Measurements from ENCODE around the gene TSHZ3. TPM values are rescaled to one million over a fixed set of nuclear protein-coding genes. Genes with fewer than 3 reads are reported as not detected.

TSHZ3 gene
- total and polyA plus RNA-seq, 8 donors = 0.87 to 14.3 (median 5.9) TPM

GRCh38 chr19:31249217-31249616 is 100.0 kb downstream of the TSHZ3 start:
- 86 to 87% (median 86%) methylated on average over 9 of the region's 9 CpGs for WGBS, 5 donors
- Histone ChIP-seq H3K9me3 (no peaks in the 10 kb centered on the region), H3K27ac (no peak overlapping the region), H3K36me3 (no peaks in the 10 kb centered on the region), H3K4me3 (no peak overlapping the region), H3K4me1 (no peaks in the 10 kb centered on the region), H3K27me3 (peaks cover 0 to 5% (median 0%) of the 10 kb centered on the region in 3 donors)
- TF ChIP-seq POLR2AphosphoS5 (IDR thresholded peaks at IDR 0.05) (no peak), EP300 (IDR thresholded peaks at IDR 0.05) (no peak), POLR2A (IDR thresholded peaks at IDR 0.05) (no peak), CTCF (IDR thresholded peaks at IDR 0.05) (no peak)
- intact Hi-C loops (cut with DNase I; ENCODE audit: low total_unique reads) = no loop called here
- no peak for DNase-seq

GRCh38 chr19:31235806-31236205 is 113.4 kb downstream of the TSHZ3 start:
- no peak for TF ChIP-seq CTCF (IDR thresholded peaks at IDR 0.05)
- TF ChIP-seq EP300 (IDR thresholded peaks at IDR 0.05) = no peak
- no peak for TF ChIP-seq POLR2AphosphoS5 (IDR thresholded peaks at IDR 0.05)
- no peak for TF ChIP-seq POLR2A (IDR thresholded peaks at IDR 0.05)
- intact Hi-C loops (cut with DNase I; ENCODE audit: low total_unique reads) = no loop called here
- WGBS, 5 donors = 36 to 73% (median 58%) methylated on average over 4 of the region's 4 CpGs

GRCh38 chr19:31233295-31233800 is 115.9 kb downstream of the TSHZ3 start:
- H3K4me3 ChIP-seq = no peak overlapping the region
- intact Hi-C loops (cut with DNase I; ENCODE audit: low total_unique reads) = no loop called here
- H3K36me3 ChIP-seq = no peaks in the 10 kb centered on the region
- H3K4me1 ChIP-seq = no peaks in the 10 kb centered on the region
- no peaks in the 10 kb centered on the region for H3K27me3 ChIP-seq
- WGBS, 5 donors = 58 to 74% (median 63%) methylated on average over 4 of the region's 4 CpGs
- DNase-seq = no peak
- no peak for TF ChIP-seq EP300 (IDR thresholded peaks at IDR 0.05)
- no peak for TF ChIP-seq POLR2A (IDR thresholded peaks at IDR 0.05)
- TF ChIP-seq CTCF (IDR thresholded peaks at IDR 0.05) = no peak
- no peak for TF ChIP-seq POLR2AphosphoS5 (IDR thresholded peaks at IDR 0.05)
- H3K9me3 ChIP-seq = no peaks in the 10 kb centered on the region
- no peak overlapping the region for H3K27ac ChIP-seq

More at GRCh38 chr19:31235806-31236205, 113.4 kb downstream of the TSHZ3 start:
- no peaks in the 10 kb centered on the region for H3K27me3 ChIP-seq
- H3K27ac ChIP-seq = no peak overlapping the region
- no peaks in the 10 kb centered on the region for H3K36me3 ChIP-seq
- DNase-seq = no peak
- H3K9me3 ChIP-seq = no peaks in the 10 kb centered on the region
- H3K4me1 ChIP-seq = no peaks in the 10 kb centered on the region
- no peak overlapping the region for H3K4me3 ChIP-seq

GRCh38 chr19:31232871-31233270 is 116.4 kb downstream of the TSHZ3 start:
- Histone ChIP-seq H3K9me3 (no peaks in the 10 kb centered on the region), H3K36me3 (no peaks in the 10 kb centered on the region), H3K27me3 (no peaks in the 10 kb centered on the region), H3K4me1 (no peaks in the 10 kb centered on the region), H3K27ac (no peak overlapping the region), H3K4me3 (no peak overlapping the region)
- 71 to 88% (median 86%) methylated on average over 3 of the region's 3 CpGs for WGBS, 5 donors
- intact Hi-C loops (cut with DNase I; ENCODE audit: low total_unique reads) = no loop called here
- no peak for DNase-seq
- no peak for TF ChIP-seq POLR2AphosphoS5 (IDR thresholded peaks at IDR 0.05)
- TF ChIP-seq EP300 (IDR thresholded peaks at IDR 0.05) = no peak
- TF ChIP-seq POLR2A (IDR thresholded peaks at IDR 0.05) = no peak
- TF ChIP-seq CTCF (IDR thresholded peaks at IDR 0.05) = no peak

All from stomach (tissue), 9 donors.